Measurements from ENCODE around the gene POLG2. TPM values are rescaled to one million over a fixed set of nuclear protein-coding genes. Genes with fewer than 3 reads are reported as not detected.

Gene POLG2
- total RNA-seq, 4 donors from 2014 or later, result 10.6 to 15.0 (median 13.1) TPM

DNA sequence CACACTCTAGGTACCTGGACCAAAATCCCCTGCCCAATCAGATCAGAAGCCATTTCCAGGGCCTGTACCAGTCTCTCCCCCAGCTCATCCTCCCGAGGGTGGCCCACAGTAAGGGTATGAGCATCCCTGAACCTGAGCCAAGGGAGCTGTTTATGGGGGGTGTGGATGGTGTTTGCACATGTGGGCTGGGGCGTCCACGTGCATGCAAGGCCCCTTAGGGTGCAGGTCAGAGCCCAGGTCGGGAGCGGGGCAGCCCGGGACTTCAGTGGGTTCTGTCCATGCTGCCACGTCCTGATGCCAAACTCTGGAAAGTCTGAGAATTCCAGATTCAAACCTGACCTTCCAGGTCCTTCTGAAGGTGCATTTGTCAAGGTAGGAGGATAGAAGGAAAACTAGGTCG, 38.1 kb downstream of the POLG2 start:
- DNase-seq, result no peak
- 89 to 93% methylated on average over 5 to 8 of the region's 8 CpGs for WGBS, 2 donors
- no peaks in the 10 kb centered on the region for H3K36me3 ChIP-seq

GRCh38 chr17:64457156-64457555, 39.7 kb downstream of the POLG2 start:
- 30 to 35% methylated on average over 7 of the region's 7 CpGs for WGBS, 2 donors
- no peaks in the 10 kb centered on the region for H3K27me3 ChIP-seq
- intact Hi-C loops (cut with DNase I), result no loop called here
- no peak overlapping the region for H3K4me3 ChIP-seq (replicated peaks in 1 of 3)
- peak; percentile 31 to 37 for DNase-seq
- no peak overlapping the region for H3K27ac ChIP-seq
- no peaks in the 10 kb centered on the region for H3K36me3 ChIP-seq
- H3K9me3 ChIP-seq, result no peaks in the 10 kb centered on the region
- peaks cover 0 to 7% of the 10 kb centered on the region in 2 donors for H3K4me1 ChIP-seq
- TF ChIP-seq CTCF (IDR thresholded peaks at IDR 0.05) (no peak), POLR2A (IDR thresholded peaks at IDR 0.05) (no peak)

More for the DNA sequence above, 38.1 kb downstream of the POLG2 start:
- Histone ChIP-seq H3K4me1 (peaks cover 0 to 7% of the 10 kb centered on the region in 2 donors), H3K27ac (no peak overlapping the region), H3K27me3 (no peaks in the 10 kb centered on the region), H3K9me3 (no peaks in the 10 kb centered on the region), H3K4me3 (replicated peaks in 1 of 3) (no peak overlapping the region)
- intact Hi-C loops (cut with DNase I), result no loop called here
- TF ChIP-seq POLR2A (IDR thresholded peaks at IDR 0.05) (no peak), CTCF (IDR thresholded peaks at IDR 0.05) (no peak)

DNA sequence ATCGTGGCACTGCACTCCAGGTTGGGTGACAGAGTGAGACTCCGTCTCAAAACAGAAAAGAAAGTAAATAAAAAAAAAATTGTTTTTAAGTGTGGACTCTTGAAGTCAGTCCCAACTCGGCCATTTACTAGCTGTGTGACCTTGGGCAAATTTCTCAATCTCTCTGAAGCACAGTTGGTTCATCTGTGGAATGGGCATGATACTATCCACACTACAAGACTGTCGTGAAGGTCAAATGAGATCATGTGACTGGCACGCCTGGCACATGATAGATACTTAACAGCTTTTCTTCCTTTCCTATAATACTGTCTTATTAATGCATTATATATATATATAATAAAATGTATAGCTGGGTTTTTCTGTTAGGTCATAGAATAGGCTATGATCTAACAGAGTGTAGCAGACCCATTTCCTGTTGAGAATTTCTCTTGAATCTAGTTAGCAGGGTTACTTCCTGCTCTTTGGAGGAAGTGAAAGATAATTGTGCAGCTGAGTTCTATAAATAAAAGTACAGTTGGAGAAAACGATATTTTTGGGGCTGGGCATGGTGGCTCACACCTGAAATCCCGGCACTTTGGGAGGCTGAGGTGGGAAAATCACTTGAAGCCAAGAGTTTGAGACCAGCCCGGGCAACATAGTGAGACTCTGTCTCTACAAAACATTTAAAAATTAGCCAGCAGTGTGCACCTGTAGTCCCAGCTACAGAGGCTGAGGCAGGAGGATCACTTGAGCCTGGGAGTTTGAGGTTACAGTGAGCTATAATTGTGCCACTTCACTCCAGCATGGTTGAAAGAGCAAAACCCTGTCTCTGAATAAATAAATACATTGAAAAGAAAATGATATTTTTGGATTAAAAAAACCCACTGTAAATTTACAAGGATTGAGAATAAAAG, 40.6 kb downstream of the POLG2 start:
- Histone ChIP-seq H3K4me3 (replicated peaks in 1 of 3) (no peak overlapping the region), H3K27me3 (no peaks in the 10 kb centered on the region), H3K27ac (no peak overlapping the region), H3K4me1 (peaks cover 0 to 7% of the 10 kb centered on the region in 2 donors), H3K36me3 (no peaks in the 10 kb centered on the region), H3K9me3 (no peaks in the 10 kb centered on the region)
- no peak for DNase-seq
- intact Hi-C loops (cut with DNase I), result no loop called here
- WGBS, 2 donors, result 88 to 90% methylated on average over 8 of the region's 8 CpGs
- TF ChIP-seq POLR2A (IDR thresholded peaks at IDR 0.05), result no peak
- no peak for TF ChIP-seq CTCF (IDR thresholded peaks at IDR 0.05)

DNA sequence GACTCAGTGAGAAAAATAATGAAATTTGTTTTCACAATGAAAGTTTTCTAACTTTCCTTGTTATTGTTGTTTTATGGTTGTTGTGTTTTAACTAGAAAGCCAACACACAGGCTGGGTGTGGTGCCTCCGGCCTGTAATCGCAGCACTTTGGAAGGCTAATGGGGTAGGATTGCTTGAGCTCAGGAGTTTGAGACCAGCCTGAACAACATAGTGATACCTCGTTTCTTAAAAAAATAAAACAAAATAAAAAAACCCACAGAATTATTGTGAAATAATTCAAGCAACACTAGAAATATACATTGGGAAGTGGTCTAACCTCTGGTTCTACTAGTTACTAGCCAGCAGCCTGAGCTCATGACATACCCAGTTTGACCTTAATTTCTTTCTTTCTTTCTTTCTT, 47.3 kb downstream of the POLG2 start:
- intact Hi-C loops (cut with DNase I), result no loop called here
- no peaks in the 10 kb centered on the region for H3K9me3 ChIP-seq
- H3K36me3 ChIP-seq, result no peaks in the 10 kb centered on the region
- DNase-seq, result no peak
- no peaks in the 10 kb centered on the region for H3K27me3 ChIP-seq
- H3K27ac ChIP-seq, result peak overlapping the region in 2 of 3 donors; percentile 22 to 43
- no peak overlapping the region for H3K4me3 ChIP-seq (replicated peaks in 1 of 3)
- peaks cover 5 to 18% of the 10 kb centered on the region in 2 donors for H3K4me1 ChIP-seq
- TF ChIP-seq CTCF (IDR thresholded peaks at IDR 0.05), result no peak
- TF ChIP-seq POLR2A (IDR thresholded peaks at IDR 0.05), result no peak
- 46 to 48% methylated on average over 3 of the region's 3 CpGs for WGBS, 2 donors

All from thyroid gland (tissue), 4 donors.